GM12801 (cell line): ENCODE results near the gene MLLT6.

Experiments used
- TF ChIP-seq, protein P1 (sequence below): IDR thresholded peaks from one replicate; pipeline ENCODE4 v1.5.1; 2011; ENCODE audit warnings: control low read depth; ENCODE audit not compliant: insufficient read length; ENCODE audit errors: extremely low read depth

The MLLT6 gene

DNA sequence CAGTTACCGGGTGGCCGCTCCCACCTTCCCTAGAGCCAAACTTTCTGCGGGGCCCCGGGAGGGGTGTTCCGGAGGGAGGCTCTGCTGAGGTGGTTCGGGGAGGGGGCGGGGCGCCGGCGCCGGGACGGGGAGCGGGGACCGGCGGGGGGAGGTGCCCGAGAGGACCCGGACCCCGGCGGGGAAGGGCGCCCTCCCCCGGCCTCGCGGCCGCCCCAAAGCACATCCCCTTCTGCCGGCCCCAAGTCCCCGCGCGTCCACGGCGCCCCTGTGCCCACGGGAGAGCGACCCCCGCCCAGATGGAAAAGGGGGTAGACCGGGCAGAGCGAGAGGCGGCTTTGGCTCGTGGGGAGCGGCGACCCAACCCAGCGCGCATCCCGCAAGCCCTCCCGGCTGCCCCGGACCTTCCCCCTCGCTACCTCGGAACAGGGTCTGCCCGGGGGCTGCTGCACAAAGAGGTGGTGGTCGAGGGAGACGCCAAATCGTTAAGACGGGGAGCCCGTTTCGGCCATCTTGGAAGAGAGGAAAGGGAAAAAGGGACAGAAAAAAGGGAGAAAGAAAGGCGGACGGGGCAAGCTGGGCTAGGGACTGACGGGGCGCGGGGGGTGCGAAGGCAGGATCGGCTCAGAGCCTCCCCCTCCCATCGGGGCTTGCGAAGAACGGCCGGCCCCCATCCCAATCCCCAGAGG, 42.5 kb downstream of the MLLT6 start:
- TF ChIP-seq, protein P1, sequence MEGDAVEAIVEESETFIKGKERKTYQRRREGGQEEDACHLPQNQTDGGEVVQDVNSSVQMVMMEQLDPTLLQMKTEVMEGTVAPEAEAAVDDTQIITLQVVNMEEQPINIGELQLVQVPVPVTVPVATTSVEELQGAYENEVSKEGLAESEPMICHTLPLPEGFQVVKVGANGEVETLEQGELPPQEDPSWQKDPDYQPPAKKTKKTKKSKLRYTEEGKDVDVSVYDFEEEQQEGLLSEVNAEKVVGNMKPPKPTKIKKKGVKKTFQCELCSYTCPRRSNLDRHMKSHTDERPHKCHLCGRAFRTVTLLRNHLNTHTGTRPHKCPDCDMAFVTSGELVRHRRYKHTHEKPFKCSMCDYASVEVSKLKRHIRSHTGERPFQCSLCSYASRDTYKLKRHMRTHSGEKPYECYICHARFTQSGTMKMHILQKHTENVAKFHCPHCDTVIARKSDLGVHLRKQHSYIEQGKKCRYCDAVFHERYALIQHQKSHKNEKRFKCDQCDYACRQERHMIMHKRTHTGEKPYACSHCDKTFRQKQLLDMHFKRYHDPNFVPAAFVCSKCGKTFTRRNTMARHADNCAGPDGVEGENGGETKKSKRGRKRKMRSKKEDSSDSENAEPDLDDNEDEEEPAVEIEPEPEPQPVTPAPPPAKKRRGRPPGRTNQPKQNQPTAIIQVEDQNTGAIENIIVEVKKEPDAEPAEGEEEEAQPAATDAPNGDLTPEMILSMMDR, result no peak

DNA sequence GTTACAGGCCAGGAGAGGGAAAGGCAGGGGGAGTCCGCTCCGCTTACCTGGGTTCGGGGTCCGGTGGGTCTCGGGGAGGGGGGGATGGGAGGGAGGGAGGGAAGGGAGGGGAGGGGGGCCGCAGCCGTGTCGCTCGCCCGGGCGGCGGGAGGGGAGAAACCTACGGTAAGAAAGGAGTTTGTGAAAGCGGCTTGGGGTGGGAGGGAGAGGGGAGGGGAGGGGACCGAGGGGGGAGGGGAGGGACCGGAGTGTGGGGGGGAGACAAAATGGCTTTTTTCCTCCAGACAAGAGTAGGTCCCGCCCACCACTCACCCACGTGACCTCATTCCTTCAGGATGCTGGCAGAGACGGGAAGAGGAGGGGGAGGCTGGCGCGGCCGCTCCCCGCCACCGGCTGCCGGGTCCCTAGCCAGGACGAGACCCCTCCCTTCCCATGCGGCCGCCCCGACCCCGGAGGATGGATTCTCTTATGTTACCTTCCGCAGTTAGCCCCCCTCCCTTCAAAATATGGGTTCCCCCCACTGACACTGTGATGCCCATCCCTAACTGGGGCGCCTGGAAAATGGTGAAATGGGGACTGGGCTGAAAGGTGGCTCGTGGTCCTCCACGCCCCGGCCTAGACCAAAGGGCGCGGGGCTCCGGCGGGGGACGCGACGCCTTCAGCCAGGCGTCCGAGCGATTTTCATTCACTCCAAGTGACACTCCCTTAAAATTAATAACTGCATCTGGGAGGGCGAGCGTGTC, 43.2 kb downstream of the MLLT6 start, which contains the start of gene PCGF2:
Gene PCGF2 (minus strand): TSS at position 188 of the 743 bp plus-strand sequence. CDS start 7,934 bp downstream, outside the sequence.
- TF ChIP-seq, protein P1, result no peak

DNA sequence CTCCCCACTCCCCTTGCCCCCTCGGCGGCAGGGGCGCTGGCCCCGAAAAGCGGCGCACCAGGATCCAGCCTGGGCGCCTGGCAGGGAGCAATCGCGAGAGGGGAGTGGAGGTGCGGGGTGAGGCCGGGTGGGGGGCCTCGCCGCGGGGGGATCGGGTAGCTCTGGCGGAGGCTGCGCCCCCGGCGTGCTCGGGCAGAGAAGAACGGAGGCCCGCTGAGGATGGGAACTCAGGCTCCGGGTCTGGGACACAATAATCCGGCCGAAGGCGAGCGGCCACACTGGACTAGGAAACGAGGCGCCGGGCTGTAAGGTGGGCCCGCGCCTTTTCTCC, 43.8 kb downstream of the MLLT6 start:
- TF ChIP-seq, protein P1, result no peak

GRCh38 chr17:38749223-38750043, 44.4 kb downstream of the MLLT6 start:
- TF ChIP-seq, protein P1, result no peak

DNA sequence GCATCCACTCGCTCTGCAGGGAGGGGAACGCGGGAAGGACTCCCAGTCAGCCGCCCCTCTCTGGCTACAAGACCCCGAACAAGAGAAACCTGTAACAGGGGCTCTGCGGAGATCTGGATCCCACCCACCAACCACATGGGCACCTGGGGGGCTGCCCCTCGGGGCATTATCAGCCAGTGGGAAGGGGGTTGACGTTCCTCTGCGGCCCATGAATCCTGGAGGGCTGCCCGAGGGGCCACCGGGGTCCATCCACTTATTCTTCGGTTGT, 44.9 kb downstream of the MLLT6 start:
- TF ChIP-seq, protein P1, result no peak

DNA sequence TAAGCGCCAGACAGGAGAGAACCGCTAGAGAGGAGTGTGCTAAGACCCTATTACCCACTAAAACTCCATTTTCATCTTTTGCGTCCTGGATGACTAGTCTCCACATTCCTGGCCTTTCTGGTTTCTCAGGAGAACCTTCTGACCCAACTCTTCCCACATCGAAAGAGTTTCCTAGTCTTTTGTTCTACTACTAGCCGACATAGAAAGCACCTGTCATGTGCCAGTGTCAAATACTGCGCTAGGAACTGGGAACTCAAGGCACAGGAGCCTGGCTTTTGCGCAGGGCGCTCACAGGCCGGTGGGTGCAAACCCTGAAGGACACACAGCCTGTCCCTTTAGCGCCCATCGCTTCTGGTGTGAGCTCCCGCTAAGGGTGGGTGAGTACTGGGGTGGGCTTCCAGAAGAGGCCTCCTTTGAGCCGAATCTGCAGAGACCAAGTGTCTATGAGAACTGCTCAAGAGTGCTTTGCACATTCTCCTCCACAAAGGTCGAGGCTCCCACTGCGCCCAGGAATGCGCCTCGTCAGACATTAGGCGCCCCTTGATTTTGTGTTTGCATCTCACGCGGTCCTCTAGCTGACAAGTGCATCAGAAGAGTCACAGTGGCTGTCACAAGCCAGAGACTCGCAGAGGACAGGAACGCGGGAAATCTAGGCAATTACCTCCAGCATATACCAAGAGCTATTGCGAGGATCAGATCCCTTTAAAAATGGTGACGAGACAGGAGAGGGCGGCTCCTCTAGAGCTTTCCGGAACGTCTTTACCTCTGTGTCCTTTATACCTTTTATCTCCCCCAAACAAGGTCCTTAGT, 45.4 kb downstream of the MLLT6 start:
- TF ChIP-seq, protein P1, result no peak
